Bronchial epithelial cell (primary cell): ENCODE data around the gene SYDE2. TPM values are rescaled to one million over a fixed set of nuclear protein-coding genes. Genes with fewer than 3 reads are reported as not detected.
"Not testable (repeated sequence)": the region's sequence is repeated elsewhere in the genome, so short reads cannot be mapped to it uniquely, and the experiment has no call there.

Source experiments
- DNase-seq: peaks from one replicate; pipeline ENCODE4 v3.0.0-alpha.2; 2010; ENCODE audit warnings: low read depth
- FAIRE-seq: peaks from 2 replicates; lab custom pipeline; 2011; peaks lifted over from hg19 to GRCh38; lab: Jason Lieb, UNC
- H3K27me3 ChIP-seq: 2 replicates; pipeline ENCODE4 v1.5.1; 2011; ENCODE audit warnings: low read length; ENCODE audit not compliant: control insufficient read depth, insufficient read depth
- H3K36me3 ChIP-seq: 2 replicates; pipeline ENCODE4 v1.5.1; 2011; ENCODE audit warnings: low read length; ENCODE audit not compliant: control insufficient read depth, insufficient read depth
- H3K4me3 ChIP-seq: 2 replicates; pipeline ENCODE4 v1.5.1; 2011; ENCODE audit warnings: mild to moderate bottlenecking, low read depth, low read length, control low read depth
- CTCF ChIP-seq: IDR thresholded peaks from 2 replicates; pipeline ENCODE4 v1.5.1; 2011; ENCODE audit warnings: mild to moderate bottlenecking, moderate library complexity, low read length, control low read depth, inconsistent platforms; ENCODE audit not compliant: insufficient read depth, severe bottlenecking
- total RNA-seq: library from RNA; depleted of rRNA; stranded (reverse); fragments of >200 nt; gene quantifications from 2 replicates; pipeline ENCODE4 v1.2.1, GENCODE V29; 2014

The SYDE2 gene
- total RNA-seq, 1 donor from 2014 or later, result 4.7 TPM

- DNase-seq (no peak), FAIRE-seq (no peak)
- H3K27me3 ChIP-seq, result no peaks in the 10 kb centered on the region
- no peak overlapping the region for H3K4me3 ChIP-seq
- TF ChIP-seq CTCF, result no peak
- no peaks in the 10 kb centered on the region for H3K36me3 ChIP-seq
Observed at GRCh38 chr1:85148524-85149250, 52.1 kb downstream of the SYDE2 start.

GRCh38 chr1:85146972-85147359, 53.9 kb downstream of the SYDE2 start:
- H3K4me3 ChIP-seq, result no peak overlapping the region
- DNase-seq, result peak; percentile 37
- no peak for TF ChIP-seq CTCF

GRCh38 chr1:85146298-85146971, 54.4 kb downstream of the SYDE2 start:
- H3K36me3 ChIP-seq, H3K4me3 ChIP-seq, DNase-seq, FAIRE-seq, H3K27me3 ChIP-seq: not testable (repeated sequence)

More at GRCh38 chr1:85146972-85147359, 53.9 kb downstream of the SYDE2 start:
- no peak for FAIRE-seq
- H3K36me3 ChIP-seq, result no peaks in the 10 kb centered on the region
- H3K27me3 ChIP-seq, result no peaks in the 10 kb centered on the region

GRCh38 chr1:85144351-85144750, 56.5 kb downstream of the SYDE2 start:
- no peaks in the 10 kb centered on the region for H3K36me3 ChIP-seq
- FAIRE-seq (no peak), DNase-seq (no peak)
- no peak for TF ChIP-seq CTCF
- no peak overlapping the region for H3K4me3 ChIP-seq
- H3K27me3 ChIP-seq, result no peaks in the 10 kb centered on the region

- Histone ChIP-seq H3K36me3 (no peaks in the 10 kb centered on the region), H3K4me3 (no peak overlapping the region), H3K27me3 (no peaks in the 10 kb centered on the region)
- no peak for DNase-seq
- no peak for TF ChIP-seq CTCF
- FAIRE-seq, result no peak
Observed at GRCh38 chr1:85142753-85143152, 58.1 kb downstream of the SYDE2 start.

- not testable (repeated sequence) for H3K4me3 ChIP-seq, H3K36me3 ChIP-seq, FAIRE-seq, DNase-seq, H3K27me3 ChIP-seq
Observed at GRCh38 chr1:85138439-85138838, 62.4 kb downstream of the SYDE2 start.
